Memory B cell (primary cell): ENCODE results near the gene CPNE5.

Source experiments
- ATAC-seq: fragments of 150-1000 bp; cut with Tn5 transposase; 2 replicates; pipeline ENCODE4 v1.10.0; 2021; ENCODE audit warnings: low read depth, mild to moderate bottlenecking, moderate library complexity
- DNase-seq, 2 donors: peaks; one replicate each; pipeline ENCODE4 v3.0.0; 2022; ENCODE audit warnings: low spot score in 2 of 2
- H3K27ac Mint-ChIP-seq: one replicate; pipeline ENCODE4 v1.8.0; 2022; ENCODE audit warnings: mild to moderate bottlenecking, moderate library complexity, mixed read lengths
- H3K27me3 Mint-ChIP-seq: one replicate; pipeline ENCODE4 v1.8.0; 2022; ENCODE audit warnings: mixed read lengths
- H3K36me3 Mint-ChIP-seq: one replicate; pipeline ENCODE4 v1.8.0; 2022; ENCODE audit warnings: mild to moderate bottlenecking, mixed read lengths
- H3K4me1 Mint-ChIP-seq: one replicate; pipeline ENCODE4 v1.8.0; 2022; ENCODE audit warnings: mixed read lengths
- H3K4me3 Mint-ChIP-seq: one replicate; pipeline ENCODE4 v1.8.0; 2022; ENCODE audit warnings: mild to moderate bottlenecking, moderate library complexity, mixed read lengths
- H3K9me3 Mint-ChIP-seq: one replicate; pipeline ENCODE4 v1.8.0; 2022; ENCODE audit warnings: mixed read lengths

Gene CPNE5

GRCh38 chr6:36700831-36701230 is 138.4 kb downstream of the CPNE5 start:
- H3K36me3 Mint-ChIP-seq, result peaks cover 2% of the 10 kb centered on the region
- H3K9me3 Mint-ChIP-seq, result no peaks in the 10 kb centered on the region
- ATAC-seq (peak; percentile 41), DNase-seq (no peak)
- no peak overlapping the region for H3K27ac Mint-ChIP-seq
- peaks cover 42% of the 10 kb centered on the region for H3K4me1 Mint-ChIP-seq
- H3K4me3 Mint-ChIP-seq, result no peak overlapping the region
- no peaks in the 10 kb centered on the region for H3K27me3 Mint-ChIP-seq

- ATAC-seq (no peak), DNase-seq (no peak)
- no peak overlapping the region for H3K4me3 Mint-ChIP-seq
- H3K36me3 Mint-ChIP-seq, result peaks cover 2% of the 10 kb centered on the region
- no peak overlapping the region for H3K27ac Mint-ChIP-seq
- H3K27me3 Mint-ChIP-seq, result no peaks in the 10 kb centered on the region
- H3K9me3 Mint-ChIP-seq, result no peaks in the 10 kb centered on the region
- peaks cover 45% of the 10 kb centered on the region for H3K4me1 Mint-ChIP-seq
Observed at GRCh38 chr6:36700071-36700812, 139.0 kb downstream of the CPNE5 start.

GRCh38 chr6:36699348-36699747 is 139.9 kb downstream of the CPNE5 start:
- Mint-ChIP-seq H3K9me3 (no peaks in the 10 kb centered on the region), H3K4me1 (peaks cover 53% of the 10 kb centered on the region), H3K36me3 (peaks cover 2% of the 10 kb centered on the region), H3K27ac (no peak overlapping the region), H3K4me3 (no peak overlapping the region), H3K27me3 (no peaks in the 10 kb centered on the region)
- DNase-seq (no peak), ATAC-seq (no peak)

- Mint-ChIP-seq H3K36me3 (peaks cover 2% of the 10 kb centered on the region), H3K4me1 (peaks cover 54% of the 10 kb centered on the region), H3K27me3 (no peaks in the 10 kb centered on the region), H3K9me3 (no peaks in the 10 kb centered on the region), H3K27ac (peak overlapping the region; percentile 16), H3K4me3 (no peak overlapping the region)
- DNase-seq (no peak), ATAC-seq (no peak)
Observed at GRCh38 chr6:36698871-36699271, 140.4 kb downstream of the CPNE5 start.

- no peak for ATAC-seq
- H3K4me3 Mint-ChIP-seq, result no peak overlapping the region
- H3K36me3 Mint-ChIP-seq, result peaks cover 1% of the 10 kb centered on the region
- peak overlapping the region; percentile 16 for H3K27ac Mint-ChIP-seq
- H3K9me3 Mint-ChIP-seq, result no peaks in the 10 kb centered on the region
- peaks cover 55% of the 10 kb centered on the region for H3K4me1 Mint-ChIP-seq
- no peak for DNase-seq
- H3K27me3 Mint-ChIP-seq, result no peaks in the 10 kb centered on the region
Observed at GRCh38 chr6:36698196-36698595, 141.0 kb downstream of the CPNE5 start.

GRCh38 chr6:36697481-36697903 is 141.8 kb downstream of the CPNE5 start, which contains the start of gene RAB44:
TSS of gene RAB44 (plus strand) at chr6:36697826. CDS start at chr6:36704236, 6,410 bp downstream.
- Mint-ChIP-seq H3K27me3 (no peaks in the 10 kb centered on the region), H3K27ac (peak within 1 kb of the TSS; percentile 29), H3K4me1 (peaks cover 54% of the 10 kb centered on the region), H3K36me3 (no peaks in the 10 kb centered on the region), H3K9me3 (no peaks in the 10 kb centered on the region), H3K4me3 (no peak within 1 kb of the TSS)
- DNase-seq, result no peak
- ATAC-seq, result no peak

- Mint-ChIP-seq H3K27me3 (no peaks in the 10 kb centered on the region), H3K4me1 (peaks cover 67% of the 10 kb centered on the region), H3K36me3 (no peaks in the 10 kb centered on the region), H3K27ac (peak overlapping the region; percentile 64), H3K9me3 (no peaks in the 10 kb centered on the region), H3K4me3 (no peak overlapping the region)
- no peak for DNase-seq
- no peak for ATAC-seq
Observed at GRCh38 chr6:36695414-36695813, 143.8 kb downstream of the CPNE5 start.

GRCh38 chr6:36694616-36695015 is 144.6 kb downstream of the CPNE5 start:
- peaks cover 2% of the 10 kb centered on the region for H3K36me3 Mint-ChIP-seq
- no peaks in the 10 kb centered on the region for H3K27me3 Mint-ChIP-seq
- DNase-seq, result no peak
- ATAC-seq, result no peak
- no peaks in the 10 kb centered on the region for H3K9me3 Mint-ChIP-seq
- H3K4me1 Mint-ChIP-seq, result peaks cover 69% of the 10 kb centered on the region
- H3K4me3 Mint-ChIP-seq, result no peak overlapping the region
- peak overlapping the region; percentile 64 for H3K27ac Mint-ChIP-seq

GRCh38 chr6:36692861-36693702 is 146.2 kb downstream of the CPNE5 start:
- peak overlapping the region; percentile 91 for H3K27ac Mint-ChIP-seq
- DNase-seq, result no peak
- no peaks in the 10 kb centered on the region for H3K9me3 Mint-ChIP-seq
- ATAC-seq, result no peak
- peaks cover 2% of the 10 kb centered on the region for H3K36me3 Mint-ChIP-seq
- H3K4me3 Mint-ChIP-seq, result no peak overlapping the region
- H3K4me1 Mint-ChIP-seq, result peaks cover 72% of the 10 kb centered on the region
- H3K27me3 Mint-ChIP-seq, result no peaks in the 10 kb centered on the region

GRCh38 chr6:36692220-36692619 is 147.0 kb downstream of the CPNE5 start:
- peak overlapping the region; percentile 44 for H3K4me3 Mint-ChIP-seq
- peak; percentile 99 for ATAC-seq
- H3K27ac Mint-ChIP-seq, result peak overlapping the region; percentile 91
- peaks cover 69% of the 10 kb centered on the region for H3K4me1 Mint-ChIP-seq
- DNase-seq, result peak; percentile 48 to 56
- H3K27me3 Mint-ChIP-seq, result no peaks in the 10 kb centered on the region
- no peaks in the 10 kb centered on the region for H3K9me3 Mint-ChIP-seq
- peaks cover 2% of the 10 kb centered on the region for H3K36me3 Mint-ChIP-seq

GRCh38 chr6:36691612-36692011 is 147.6 kb downstream of the CPNE5 start:
- ATAC-seq (no peak), DNase-seq (no peak)
- H3K27ac Mint-ChIP-seq, result peak overlapping the region; percentile 91
- peak overlapping the region; percentile 44 for H3K4me3 Mint-ChIP-seq
- peaks cover 63% of the 10 kb centered on the region for H3K4me1 Mint-ChIP-seq
- no peaks in the 10 kb centered on the region for H3K9me3 Mint-ChIP-seq
- H3K36me3 Mint-ChIP-seq, result peaks cover 5% of the 10 kb centered on the region
- H3K27me3 Mint-ChIP-seq, result no peaks in the 10 kb centered on the region

- H3K27me3 Mint-ChIP-seq, result no peaks in the 10 kb centered on the region
- ATAC-seq (no peak), DNase-seq (no peak)
- H3K9me3 Mint-ChIP-seq, result no peaks in the 10 kb centered on the region
- H3K27ac Mint-ChIP-seq, result peak overlapping the region; percentile 91
- H3K4me3 Mint-ChIP-seq, result no peak overlapping the region
- H3K36me3 Mint-ChIP-seq, result peaks cover 8% of the 10 kb centered on the region
- H3K4me1 Mint-ChIP-seq, result peaks cover 62% of the 10 kb centered on the region
Observed at GRCh38 chr6:36691011-36691410, 148.2 kb downstream of the CPNE5 start.
